Choroid plexus epithelial cell (primary cell): ENCODE data around the gene CCDC92B.

Source experiments
- DNase-seq: peaks from one replicate; pipeline ENCODE4 v3.0.0-alpha.2; 2010; ENCODE audit warnings: low read depth
- H3K4me3 ChIP-seq: 2 replicates; pipeline ENCODE4 v1.5.1; 2011; ENCODE audit warnings: low read depth, mild to moderate bottlenecking, control low read depth, low read length, moderate library complexity
- CTCF ChIP-seq: conservative IDR thresholded peaks from 2 replicates; pipeline ENCODE4 v1.5.1; 2011; ENCODE audit warnings: low read depth, mild to moderate bottlenecking, control low read depth, inconsistent platforms, low read length, moderate library complexity

The CCDC92B gene

GRCh38 chr17:2697611-2698162, 51.8 kb downstream of the CCDC92B start:
- no peak for TF ChIP-seq CTCF
- H3K4me3 ChIP-seq = no peak overlapping the region
- DNase-seq = no peak

GRCh38 chr17:2695961-2696760, 53.3 kb downstream of the CCDC92B start:
- no peak for TF ChIP-seq CTCF
- DNase-seq = no peak
- no peak overlapping the region for H3K4me3 ChIP-seq

- H3K4me3 ChIP-seq = no peak overlapping the region
- no peak for DNase-seq
- no peak for TF ChIP-seq CTCF
Measured at GRCh38 chr17:2695243-2695960, 54.0 kb downstream of the CCDC92B start.

- H3K4me3 ChIP-seq = no peak overlapping the region
- TF ChIP-seq CTCF = no peak
- no peak for DNase-seq
Measured at GRCh38 chr17:2694381-2695242, 54.8 kb downstream of the CCDC92B start.

- no peak overlapping the region for H3K4me3 ChIP-seq
- DNase-seq = no peak
- no peak for TF ChIP-seq CTCF
Measured at GRCh38 chr17:2693561-2694380, 55.7 kb downstream of the CCDC92B start.

- no peak for DNase-seq
- no peak overlapping the region for H3K4me3 ChIP-seq
- TF ChIP-seq CTCF = no peak
Measured at GRCh38 chr17:2692781-2693135, 56.7 kb downstream of the CCDC92B start.
